Keratinocyte (primary cell): ENCODE results near the gene KRT4.

Source experiments
- EZH2 ChIP-seq: IDR thresholded peaks from one replicate; pipeline ENCODE4 v1.6.1; 2012; ENCODE audit warnings: inconsistent platforms, mild to moderate bottlenecking, low read length, moderate library complexity
- TF ChIP-seq, protein P1 (sequence below), 3 experiments: IDR thresholded peaks in 1 of 3; conservative IDR thresholded peaks in 1 of 3; optimal IDR thresholded peaks in 1 of 3; 2 replicates in 2 of 3; 3 replicates in 1 of 3; pipeline versions ENCODE3 to v1.5.1; 2011; ENCODE audit warnings: low read length in 3 of 3, mild to moderate bottlenecking in 3 of 3, moderate library complexity in 2 of 3, control low read depth in 1 of 3, inconsistent platforms in 1 of 3; ENCODE audit not compliant: insufficient read depth in 2 of 3; ENCODE audit errors: extremely low read depth in 1 of 3

DNA sequence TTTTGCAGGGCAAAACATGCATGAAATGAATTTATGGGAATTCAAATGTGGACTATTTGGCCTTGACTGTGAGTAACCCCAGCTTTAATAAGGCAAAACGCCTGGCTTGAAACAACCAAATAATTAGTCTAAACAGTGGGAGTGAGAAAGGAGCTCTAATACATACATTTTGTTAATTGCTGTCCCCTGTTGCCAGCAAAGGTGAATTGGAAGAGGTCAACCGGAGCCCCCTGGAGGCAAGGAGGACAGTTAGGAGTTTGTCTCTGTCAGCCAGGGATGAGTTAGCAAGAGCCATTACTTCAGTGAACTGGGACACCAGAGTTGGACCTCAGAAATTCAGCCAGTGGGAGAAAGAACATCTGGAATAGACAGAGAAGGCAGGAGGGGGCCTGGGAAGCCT is 54.2 kb downstream of the KRT4 start:
- TF ChIP-seq, protein P1, sequence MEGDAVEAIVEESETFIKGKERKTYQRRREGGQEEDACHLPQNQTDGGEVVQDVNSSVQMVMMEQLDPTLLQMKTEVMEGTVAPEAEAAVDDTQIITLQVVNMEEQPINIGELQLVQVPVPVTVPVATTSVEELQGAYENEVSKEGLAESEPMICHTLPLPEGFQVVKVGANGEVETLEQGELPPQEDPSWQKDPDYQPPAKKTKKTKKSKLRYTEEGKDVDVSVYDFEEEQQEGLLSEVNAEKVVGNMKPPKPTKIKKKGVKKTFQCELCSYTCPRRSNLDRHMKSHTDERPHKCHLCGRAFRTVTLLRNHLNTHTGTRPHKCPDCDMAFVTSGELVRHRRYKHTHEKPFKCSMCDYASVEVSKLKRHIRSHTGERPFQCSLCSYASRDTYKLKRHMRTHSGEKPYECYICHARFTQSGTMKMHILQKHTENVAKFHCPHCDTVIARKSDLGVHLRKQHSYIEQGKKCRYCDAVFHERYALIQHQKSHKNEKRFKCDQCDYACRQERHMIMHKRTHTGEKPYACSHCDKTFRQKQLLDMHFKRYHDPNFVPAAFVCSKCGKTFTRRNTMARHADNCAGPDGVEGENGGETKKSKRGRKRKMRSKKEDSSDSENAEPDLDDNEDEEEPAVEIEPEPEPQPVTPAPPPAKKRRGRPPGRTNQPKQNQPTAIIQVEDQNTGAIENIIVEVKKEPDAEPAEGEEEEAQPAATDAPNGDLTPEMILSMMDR (optimal IDR thresholded peaks at IDR 0.05 in 1 of 3, IDR thresholded peaks at IDR 0.05 in 1 of 3, conservative IDR thresholded peaks at IDR 0.05 in 1 of 3; ENCODE audit: extremely low read depth in 1 of 3, insufficient read depth in 2 of 3, low read length in 3 of 3), result no peak
- no peak for TF ChIP-seq EZH2
